ENCODE measurements around the gene CPSF4L.

CPSF4L gene

DNA sequence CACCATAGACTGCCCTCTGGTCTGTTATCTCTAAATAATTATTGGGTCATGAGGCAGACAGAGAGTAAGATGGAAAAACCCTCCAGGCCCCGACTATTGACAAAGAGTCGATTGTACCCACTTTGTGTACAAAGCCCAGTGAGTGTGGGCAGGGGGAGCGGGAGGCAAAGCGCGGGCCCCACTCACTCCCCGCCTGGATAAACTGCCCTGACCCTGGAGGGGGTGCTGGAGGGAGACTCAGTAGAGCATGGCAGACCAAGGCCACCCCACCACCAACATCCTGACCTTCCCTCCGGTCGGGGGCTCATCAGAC is 11.2 kb upstream of the CPSF4L start:
- H3F3A ChIP-seq (ENCODE audit: insufficient read depth, low read length): no peaks in the 10 kb centered on the region
- no peak for DNase-seq
- H2AFZ ChIP-seq (ENCODE audit: low read length): no peak overlapping the region
- no peaks in the 10 kb centered on the region for H3K9me3 ChIP-seq (replicated peaks; ENCODE audit: insufficient read depth, low read length)
- H3K4me3 ChIP-seq (ENCODE audit: low read length): no peak overlapping the region
- H3K4me2 ChIP-seq (ENCODE audit: low read depth, low read length): no peak overlapping the region
- no peak overlapping the region for H3K27ac ChIP-seq (ENCODE audit: low read length)
- peaks cover 3% of the 10 kb centered on the region; the same call in 1 of the 2 replicates for H3K4me1 ChIP-seq (ENCODE audit: low read length)
- TF ChIP-seq EZH2phosphoT487 (IDR thresholded peaks at IDR 0.05; ENCODE audit: low read length) (no peak), EZH2 (optimal IDR thresholded peaks at IDR 0.05; ENCODE audit: low read depth, low read length) (no peak)
- TF ChIP-seq, protein P1, sequence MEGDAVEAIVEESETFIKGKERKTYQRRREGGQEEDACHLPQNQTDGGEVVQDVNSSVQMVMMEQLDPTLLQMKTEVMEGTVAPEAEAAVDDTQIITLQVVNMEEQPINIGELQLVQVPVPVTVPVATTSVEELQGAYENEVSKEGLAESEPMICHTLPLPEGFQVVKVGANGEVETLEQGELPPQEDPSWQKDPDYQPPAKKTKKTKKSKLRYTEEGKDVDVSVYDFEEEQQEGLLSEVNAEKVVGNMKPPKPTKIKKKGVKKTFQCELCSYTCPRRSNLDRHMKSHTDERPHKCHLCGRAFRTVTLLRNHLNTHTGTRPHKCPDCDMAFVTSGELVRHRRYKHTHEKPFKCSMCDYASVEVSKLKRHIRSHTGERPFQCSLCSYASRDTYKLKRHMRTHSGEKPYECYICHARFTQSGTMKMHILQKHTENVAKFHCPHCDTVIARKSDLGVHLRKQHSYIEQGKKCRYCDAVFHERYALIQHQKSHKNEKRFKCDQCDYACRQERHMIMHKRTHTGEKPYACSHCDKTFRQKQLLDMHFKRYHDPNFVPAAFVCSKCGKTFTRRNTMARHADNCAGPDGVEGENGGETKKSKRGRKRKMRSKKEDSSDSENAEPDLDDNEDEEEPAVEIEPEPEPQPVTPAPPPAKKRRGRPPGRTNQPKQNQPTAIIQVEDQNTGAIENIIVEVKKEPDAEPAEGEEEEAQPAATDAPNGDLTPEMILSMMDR (IDR thresholded peaks at IDR 0.05; ENCODE audit: low read length): no peak
- no peaks in the 10 kb centered on the region for H3K79me2 ChIP-seq (ENCODE audit: low read length)
- no peaks in the 10 kb centered on the region for H3K36me3 ChIP-seq (replicated peaks; ENCODE audit: insufficient read depth, low read length)
- H4K20me1 ChIP-seq (ENCODE audit: insufficient read depth, low read length): no peaks in the 10 kb centered on the region
- no peak overlapping the region for H3K9ac ChIP-seq (ENCODE audit: low read length)
- no peaks in the 10 kb centered on the region for H3K27me3 ChIP-seq (replicated peaks; ENCODE audit: insufficient read depth, low read length)
- H3K9me2 ChIP-seq (replicated peaks; ENCODE audit: insufficient read depth, low read length): no peaks in the 10 kb centered on the region

- H3K9me2 ChIP-seq (replicated peaks; ENCODE audit: insufficient read depth, low read length): no peaks in the 10 kb centered on the region
- DNase-seq: peak; percentile 76
- no peak overlapping the region for H3K4me3 ChIP-seq (ENCODE audit: low read length)
- no peaks in the 10 kb centered on the region for H3K9me3 ChIP-seq (replicated peaks; ENCODE audit: insufficient read depth, low read length)
- no peaks in the 10 kb centered on the region for H3K27me3 ChIP-seq (replicated peaks; ENCODE audit: insufficient read depth, low read length)
- no peaks in the 10 kb centered on the region for H3F3A ChIP-seq (ENCODE audit: insufficient read depth, low read length)
- peak overlapping the region; percentile 20; the same call in 1 of the 2 replicates for H3K4me2 ChIP-seq (ENCODE audit: low read depth, low read length)
- TF ChIP-seq, protein P1 (IDR thresholded peaks at IDR 0.05; ENCODE audit: low read length): no peak
- no peak for TF ChIP-seq EZH2phosphoT487 (IDR thresholded peaks at IDR 0.05; ENCODE audit: low read length)
- TF ChIP-seq EZH2 (optimal IDR thresholded peaks at IDR 0.05; ENCODE audit: low read depth, low read length): no peak
- peak overlapping the region; percentile 41; the same call in 1 of the 2 replicates for H3K27ac ChIP-seq (ENCODE audit: low read length)
- H2AFZ ChIP-seq (ENCODE audit: low read length): peak overlapping the region; percentile 39; the same call in 1 of the 2 replicates
- H4K20me1 ChIP-seq (ENCODE audit: insufficient read depth, low read length): no peaks in the 10 kb centered on the region
- H3K36me3 ChIP-seq (replicated peaks; ENCODE audit: insufficient read depth, low read length): no peaks in the 10 kb centered on the region
- H3K79me2 ChIP-seq (ENCODE audit: low read length): no peaks in the 10 kb centered on the region
- H3K4me1 ChIP-seq (ENCODE audit: low read length): peaks cover 3% of the 10 kb centered on the region; the same call in 1 of the 2 replicates
- no peak overlapping the region for H3K9ac ChIP-seq (ENCODE audit: low read length)
Measured at GRCh38 chr17:73271072-73271471, 9.4 kb upstream of the CPSF4L start.

DNA sequence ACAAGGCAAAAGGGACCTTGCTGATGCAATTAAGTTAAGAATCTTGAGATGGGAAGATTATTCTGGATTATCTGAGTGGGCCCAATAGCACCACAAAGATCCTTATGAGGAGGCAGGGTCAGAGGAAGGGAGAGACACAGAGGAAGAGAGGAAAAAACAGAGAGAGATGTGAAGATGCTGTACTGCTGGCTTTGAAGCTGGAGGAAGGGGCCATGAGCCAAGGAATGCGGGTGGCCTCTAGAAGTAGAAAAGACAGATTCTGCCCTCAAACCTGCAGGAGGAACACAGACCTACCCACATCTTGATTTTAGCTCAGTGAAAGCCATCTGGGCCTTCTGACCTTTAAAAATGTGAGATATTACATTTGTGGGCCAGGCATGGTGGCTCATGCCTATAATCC is 8.1 kb upstream of the CPSF4L start:
- Histone ChIP-seq H3K79me2 (ENCODE audit: low read length) (no peaks in the 10 kb centered on the region), H3F3A (ENCODE audit: insufficient read depth, low read length) (no peaks in the 10 kb centered on the region), H3K36me3 (replicated peaks; ENCODE audit: insufficient read depth, low read length) (no peaks in the 10 kb centered on the region), H3K9me3 (replicated peaks; ENCODE audit: insufficient read depth, low read length) (no peaks in the 10 kb centered on the region), H2AFZ (ENCODE audit: low read length) (no peak overlapping the region), H3K4me2 (ENCODE audit: low read depth, low read length) (no peak overlapping the region), H3K27ac (ENCODE audit: low read length) (no peak overlapping the region), H3K9ac (ENCODE audit: low read length) (no peak overlapping the region), H3K4me1 (ENCODE audit: low read length) (peaks cover 3% of the 10 kb centered on the region; the same call in 1 of the 2 replicates), H3K27me3 (replicated peaks; ENCODE audit: insufficient read depth, low read length) (no peaks in the 10 kb centered on the region), H3K4me3 (ENCODE audit: low read length) (no peak overlapping the region), H3K9me2 (replicated peaks; ENCODE audit: insufficient read depth, low read length) (no peaks in the 10 kb centered on the region), H4K20me1 (ENCODE audit: insufficient read depth, low read length) (no peaks in the 10 kb centered on the region)
- TF ChIP-seq, protein P1 (IDR thresholded peaks at IDR 0.05; ENCODE audit: low read length): no peak
- TF ChIP-seq EZH2phosphoT487 (IDR thresholded peaks at IDR 0.05; ENCODE audit: low read length) (no peak), EZH2 (optimal IDR thresholded peaks at IDR 0.05; ENCODE audit: low read depth, low read length) (no peak)
- DNase-seq: no peak

Measured in MM.1S (cell line).